Upper lobe of left lung (tissue), 4 donors: Measurements from ENCODE around the gene SYCP2L.

Experiments
- CTCF ChIP-seq, 6 experiments: fragments of 450-650 bp in 4 of 6; fragments of 200-600 bp in 2 of 6; sonication (generic) in 2 of 6; IDR thresholded peaks; one replicate each; pipeline ENCODE4 v1.5.1; 2016 to 2019; ENCODE audit warnings: antibody characterized with exemption in 6 of 6
- POLR2A ChIP-seq, 4 donors: fragments of 450-650 bp; IDR thresholded peaks; one replicate each; pipeline ENCODE4 v1.5.1; 2016 to 2017; ENCODE audit warnings: antibody characterized with exemption in 4 of 4, mild to moderate bottlenecking in 2 of 4
- POLR2AphosphoS5 ChIP-seq, 2 donors: sonication (generic); formaldehyde crosslinking; IDR thresholded peaks; one replicate each; pipeline ENCODE4 v1.5.1; 2017; ENCODE audit warnings: antibody characterized with exemption in 2 of 2

DNA sequence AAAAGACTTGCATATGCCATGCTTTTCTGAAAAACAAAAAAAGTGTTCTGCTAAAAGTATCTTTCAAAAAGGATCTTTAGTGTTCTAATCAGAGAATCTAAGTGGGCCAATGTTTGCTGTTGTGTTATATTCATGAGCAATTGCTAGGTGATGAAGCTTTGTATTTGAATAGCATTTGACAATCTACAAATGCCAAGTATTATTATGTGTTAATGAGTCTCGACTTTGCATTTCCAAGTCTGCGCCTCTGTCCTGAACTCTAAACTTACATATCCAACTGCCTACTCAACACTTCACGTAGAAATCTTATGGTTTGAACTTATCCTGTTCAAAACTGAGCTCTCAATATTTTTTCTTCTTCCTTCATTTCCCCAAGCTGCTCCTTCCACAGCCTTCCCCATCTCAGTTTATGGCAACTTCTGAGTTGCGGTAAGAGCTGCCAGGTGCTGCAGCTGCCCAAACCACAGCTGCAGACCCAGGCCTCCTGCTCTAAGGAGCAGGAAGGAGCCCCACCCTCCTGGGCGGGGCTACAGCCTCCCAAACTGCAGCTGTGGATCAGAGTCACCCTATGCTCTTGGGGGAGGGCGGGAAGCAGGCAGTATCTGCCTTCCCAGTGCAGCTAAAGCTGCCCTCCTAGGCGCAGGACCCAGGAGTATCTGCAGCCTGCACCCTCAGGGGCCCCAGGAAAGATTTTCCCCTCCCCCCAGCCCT, 31.8 kb upstream of the SYCP2L start:
- no peak for TF ChIP-seq POLR2A (IDR thresholded peaks at IDR 0.05)
- no peak for TF ChIP-seq CTCF (IDR thresholded peaks at IDR 0.05)
- no peak for TF ChIP-seq POLR2AphosphoS5 (IDR thresholded peaks at IDR 0.05)
